ENCODE measurements around the gene RGS12. TPM values are rescaled to one million over a fixed set of nuclear protein-coding genes. Genes with fewer than 3 reads are reported as not detected.

The RGS12 gene
- total RNA-seq, 1 experiment from 2014 or later, result 16.9 TPM

- TF ChIP-seq CTCF (conservative IDR thresholded peaks at IDR 0.05), result no peak
- Histone ChIP-seq H3K4me1 (ENCODE audit: insufficient read depth, low read length) (0 out of 2 replicates have a peak, but pooled peaks cover 2% of the 10 kb centered on the region), H3K27me3 (ENCODE audit: insufficient read depth, low read length) (no peaks in the 10 kb centered on the region), H3K56ac (ENCODE audit: insufficient read length, low read depth, low read length) (no peak overlapping the region), H2BK15ac (ENCODE audit: low read depth, low read length) (no peak overlapping the region), H3K9ac (ENCODE audit: extremely low read depth, insufficient read length, low read length) (no peak overlapping the region), H3K18ac (ENCODE audit: insufficient read length, low read depth, low read length) (no peak overlapping the region), H2AFZ (ENCODE audit: low read length) (no peak overlapping the region), H2BK12ac (ENCODE audit: insufficient read length, low read depth, low read length) (no peak overlapping the region), H3K9me3 (ENCODE audit: control insufficient read depth, low read depth, low read length) (no peaks in the 10 kb centered on the region), H2BK120ac (ENCODE audit: low read depth, low read length, poor library complexity, severe bottlenecking) (no peak overlapping the region), H3K4ac (ENCODE audit: low read depth, low read length) (no peak overlapping the region), H3K23me2 (ENCODE audit: insufficient read length, low read depth, low read length, poor library complexity, severe bottlenecking) (no peaks in the 10 kb centered on the region), H3K79me1 (ENCODE audit: insufficient read depth, low read depth, low read length, poor library complexity, severe bottlenecking) (no peaks in the 10 kb centered on the region), H3K79me2 (ENCODE audit: insufficient read depth, low read length) (no peaks in the 10 kb centered on the region), H3K14ac (ENCODE audit: insufficient read depth, low read length) (no peak overlapping the region), H3K27ac (ENCODE audit: insufficient read length, low read depth, low read length) (no peak overlapping the region), H3K4me2 (ENCODE audit: insufficient read depth, insufficient read length, low read length) (no peak overlapping the region), H4K20me1 (ENCODE audit: control insufficient read depth, insufficient read depth, insufficient read length) (no peaks in the 10 kb centered on the region), H4K8ac (replicated peaks; ENCODE audit: insufficient read length, low read depth, low read length) (no peak overlapping the region), H4K91ac (ENCODE audit: insufficient read length, low read depth, low read length) (no peak overlapping the region), H3K23ac (ENCODE audit: insufficient read length, low read depth, low read length) (no peak overlapping the region), H2AK5ac (ENCODE audit: insufficient read length, low read length) (no peak overlapping the region), H3T11ph (ENCODE audit: low read length) (no peak overlapping the region), H2BK5ac (ENCODE audit: insufficient read length, low read length) (no peak overlapping the region), H4K5ac (ENCODE audit: insufficient read length, low read depth, low read length) (no peak overlapping the region), H2BK20ac (ENCODE audit: low read depth, low read length, poor library complexity, severe bottlenecking) (no peak overlapping the region)
- WGBS (ENCODE audit: extremely low coverage, insufficient read length, low lambda C conversion rate), result no CpG with 5 or more reads among the region's 10 CpGs
- H3K27ac Mint-ChIP-seq, result 0 out of 7 replicates have a peak overlapping the region, but pooled peaks of 1 of the 3 experiments have one; percentile 32
- no peak for DNase-seq
- H3K27me3 Mint-ChIP-seq (ENCODE audit: low read depth), result no peaks in the 10 kb centered on the region; the same call in 1 of the 2 replicates
- peaks cover 8 to 17% of the 10 kb centered on the region in 2 experiments for H3K4me1 Mint-ChIP-seq
- H3K9me3 Mint-ChIP-seq, result no peaks in the 10 kb centered on the region; a peak in 1 of 5 replicates
- no peak overlapping the region for H3K4me3 Mint-ChIP-seq
- peaks cover 0 to 4% (median 2%) of the 10 kb centered on the region in 3 experiments; a peak in 2 of 7 replicates for H3K36me3 Mint-ChIP-seq (ENCODE audit: insufficient read depth in 1 of 3, low read depth in 3 of 3)
These were observed 46.2 kb downstream of the RGS12 start for GRCh38 chr4:3338976-3339531.

Measured in H9 (cell line).